ENCODE data around the gene SGPP2.

Gene SGPP2

DNA sequence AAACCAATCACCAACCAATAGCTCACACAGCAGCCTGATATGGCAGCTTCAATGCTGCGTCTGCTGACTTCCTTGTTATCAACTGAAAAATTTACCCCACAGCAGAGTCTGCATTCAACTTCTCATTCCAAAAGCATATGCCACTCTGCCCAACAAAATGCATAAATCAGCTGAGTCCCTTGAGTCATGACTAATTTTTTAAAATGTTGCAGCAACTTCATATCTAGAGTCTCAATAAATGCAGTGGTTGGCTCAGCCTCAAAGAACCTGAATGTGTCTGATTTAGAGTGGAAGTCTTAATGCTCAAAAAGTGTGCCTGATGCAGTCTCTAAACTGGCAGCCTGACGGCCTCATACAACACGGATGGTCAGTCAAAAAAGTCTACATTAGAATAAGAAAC is 185.0 kb downstream of the SGPP2 start:
- no peak overlapping the region for H3K27ac ChIP-seq
- no peak for DNase-seq (ENCODE audit: low spot score)
- no peak overlapping the region for H3K4me3 ChIP-seq
- no peak for TF ChIP-seq CTCF (IDR thresholded peaks at IDR 0.05)
